HG03025 (cell line): ENCODE data around the gene FAM83B.

Source experiments
- ATAC-seq: cut with Tn5 transposase; IDR thresholded peaks from one replicate; pipeline ENCODE4 v1.9.1; 2021; ENCODE audit warnings: mild to moderate bottlenecking, moderate library complexity; ENCODE audit not compliant: unreplicated experiment, low FRiP score

Gene FAM83B

DNA sequence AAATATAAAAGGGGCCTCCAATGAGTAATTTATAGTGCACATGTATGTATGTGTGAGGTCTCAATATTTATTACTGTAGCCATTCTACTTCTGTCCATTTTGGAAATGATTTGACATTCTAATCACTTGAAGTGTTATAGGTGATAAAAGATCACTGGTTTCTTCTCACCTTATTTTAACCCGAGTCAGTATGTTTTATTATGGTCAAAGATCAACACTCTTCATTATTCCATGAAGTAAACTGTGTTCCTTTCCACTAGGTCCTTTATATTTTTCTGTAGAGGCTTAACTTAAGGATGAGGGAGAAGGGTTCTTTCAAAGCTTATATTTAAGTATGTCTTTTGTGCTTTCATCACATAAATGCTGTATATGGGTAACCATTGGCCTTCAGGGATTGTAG lies 47.2 kb downstream of the FAM83B start:
- ATAC-seq, result no peak

DNA sequence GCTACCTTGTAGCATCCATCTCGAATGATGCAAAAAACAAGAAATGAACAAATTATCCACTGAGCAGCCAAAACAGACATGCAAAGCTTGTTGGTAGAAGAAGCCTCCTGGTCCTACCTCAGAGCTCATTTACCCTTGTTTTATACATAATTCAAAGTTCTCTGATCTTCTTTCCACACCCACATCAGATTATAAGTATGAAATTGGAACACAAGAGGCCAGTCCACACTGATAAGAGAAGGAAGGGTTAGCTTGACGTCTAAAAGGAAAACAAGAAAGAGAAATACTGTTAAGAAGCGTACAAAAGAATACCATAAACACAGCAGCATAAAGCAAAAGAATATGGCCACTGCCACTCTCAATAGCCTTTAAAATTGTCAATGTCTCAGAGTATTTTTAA lies 49.7 kb downstream of the FAM83B start:
- no peak for ATAC-seq

GRCh38 chr6:54897462-54898189 lies 51.1 kb downstream of the FAM83B start:
- ATAC-seq, result no peak

- ATAC-seq, result no peak
Measured at GRCh38 chr6:54898767-54899166, 52.2 kb downstream of the FAM83B start.

DNA sequence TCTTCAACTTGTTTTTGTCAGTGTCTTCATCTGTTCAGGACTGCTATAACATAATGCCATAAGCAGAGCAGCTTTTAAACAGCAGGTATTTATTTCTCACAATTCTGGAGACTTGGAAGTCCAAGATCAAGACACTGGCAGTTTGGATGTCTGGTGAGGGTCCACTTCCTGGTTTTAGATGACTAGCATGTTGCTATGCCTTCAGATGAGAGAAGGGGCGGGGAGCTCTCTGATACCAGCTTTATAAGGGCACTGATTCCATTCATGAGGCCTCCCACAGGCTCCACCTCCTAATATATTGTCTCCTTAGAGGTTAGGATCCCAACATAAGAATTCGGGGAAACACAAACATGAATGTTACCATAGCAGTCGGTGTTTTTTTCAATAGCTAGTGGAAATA lies 52.9 kb downstream of the FAM83B start:
- no peak for ATAC-seq

DNA sequence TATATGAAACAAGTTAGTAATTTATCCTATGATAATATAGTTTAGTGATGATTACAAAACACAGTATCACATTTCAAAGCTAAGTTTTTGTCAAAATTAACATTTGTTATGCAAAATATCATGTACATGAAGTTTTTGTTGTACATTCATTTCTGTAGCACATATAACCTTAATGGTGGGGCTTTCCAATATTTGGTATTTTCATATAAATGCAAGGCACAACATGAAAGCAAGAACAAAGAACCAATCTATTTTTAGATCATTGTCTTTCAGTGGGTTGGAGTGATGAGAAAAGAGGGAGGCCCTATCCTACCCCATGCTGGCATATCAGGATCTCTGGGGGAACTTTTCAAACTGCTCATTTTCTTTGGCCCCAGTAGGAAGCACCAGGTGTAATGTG lies 53.4 kb downstream of the FAM83B start:
- no peak for ATAC-seq

DNA sequence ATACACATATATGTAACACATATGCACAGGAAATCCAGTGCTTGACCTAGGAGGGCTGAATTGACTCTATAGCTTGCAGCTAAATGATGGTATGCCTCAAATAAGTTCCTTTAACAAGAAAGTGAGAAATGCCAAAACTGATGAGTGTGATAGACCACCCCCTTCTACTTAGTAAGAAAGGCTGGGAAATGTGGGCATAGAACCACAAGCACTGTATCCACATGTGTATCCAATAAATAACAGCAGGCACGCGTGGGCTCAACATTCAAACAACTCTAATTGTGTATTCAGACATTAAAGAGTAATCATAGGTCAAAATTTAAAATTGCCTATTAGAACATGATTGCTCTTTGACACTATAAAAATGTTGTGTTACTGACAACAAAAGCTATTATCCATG lies 54.1 kb downstream of the FAM83B start:
- ATAC-seq, result no peak

DNA sequence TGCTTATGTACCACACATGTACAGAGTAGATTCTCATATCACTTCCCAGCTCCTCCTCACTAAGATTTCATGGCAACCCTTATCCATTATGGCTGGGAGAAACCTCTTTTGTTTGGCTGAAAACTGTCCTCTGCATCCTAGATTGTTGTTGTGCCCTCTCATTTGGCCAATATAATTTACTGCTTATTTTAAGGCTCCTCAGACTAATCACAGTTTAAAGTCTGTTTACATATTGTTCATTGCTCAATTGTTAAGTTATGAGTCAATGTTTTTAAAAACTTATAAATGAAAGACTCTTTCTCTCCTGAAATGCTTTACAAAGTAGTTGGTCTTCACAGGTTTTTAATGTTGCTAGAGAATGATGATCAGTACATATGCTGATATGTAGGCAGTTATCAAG lies 57.3 kb downstream of the FAM83B start:
- ATAC-seq, result no peak

DNA sequence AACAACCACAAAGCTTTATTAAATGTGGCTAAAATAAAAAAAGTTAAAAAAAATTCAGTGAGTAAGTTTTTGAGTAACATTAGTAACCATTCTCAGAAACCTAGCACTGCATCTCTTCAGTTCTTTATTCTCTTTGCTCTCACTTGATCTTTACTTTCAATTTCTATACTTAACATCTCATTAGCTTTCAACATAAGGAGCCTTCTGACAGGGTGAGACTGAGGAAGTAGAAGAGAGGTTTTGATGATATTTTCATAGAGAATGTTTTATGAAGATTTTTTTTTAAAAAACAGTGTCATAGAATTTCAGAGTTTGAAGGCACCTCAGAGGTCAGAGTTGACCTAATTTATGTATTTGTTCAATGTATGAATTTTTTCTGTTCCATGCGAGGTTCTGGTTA lies 60.8 kb downstream of the FAM83B start:
- no peak for ATAC-seq

- no peak for ATAC-seq
Measured at GRCh38 chr6:54909184-54909583, 62.6 kb downstream of the FAM83B start.

GRCh38 chr6:54910431-54910884 lies 63.9 kb downstream of the FAM83B start:
- no peak for ATAC-seq

DNA sequence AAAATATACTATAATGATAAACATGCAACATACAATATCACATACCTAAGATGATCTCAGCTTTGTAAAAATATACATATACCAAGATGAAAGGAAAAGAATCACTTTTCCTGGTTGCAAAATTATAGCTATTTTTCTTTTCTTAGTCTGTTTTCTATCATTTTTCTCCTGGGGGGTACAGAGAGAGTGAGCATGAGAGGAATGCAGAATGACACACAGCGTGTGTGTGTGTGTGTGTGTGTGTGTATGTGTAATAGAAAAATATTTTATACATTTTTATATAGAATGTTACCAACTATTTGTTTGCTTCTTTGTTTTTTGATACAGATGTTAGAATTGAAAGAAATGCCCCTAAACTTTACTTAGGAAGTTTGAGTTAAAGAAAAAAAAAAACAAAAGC lies 64.3 kb downstream of the FAM83B start:
- ATAC-seq, result no peak

DNA sequence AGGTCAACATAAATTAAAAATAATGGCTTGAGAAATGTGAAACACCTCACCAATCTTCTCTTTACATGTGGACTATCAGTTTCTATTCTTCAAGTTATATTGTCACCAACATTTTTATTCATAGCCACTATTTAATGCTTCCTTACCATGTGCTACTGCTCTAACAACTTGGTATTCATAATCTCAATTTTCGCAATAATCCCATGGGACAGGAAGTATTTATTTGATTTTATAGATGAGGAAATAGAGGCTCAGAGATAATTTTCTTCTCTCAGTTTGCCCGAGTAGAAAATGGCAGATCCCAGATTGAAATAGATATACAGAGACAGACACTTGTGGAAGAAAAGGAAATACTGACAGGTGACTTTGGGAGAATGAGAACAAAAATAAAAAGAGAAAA lies 66.6 kb downstream of the FAM83B start:
- ATAC-seq, result no peak

DNA sequence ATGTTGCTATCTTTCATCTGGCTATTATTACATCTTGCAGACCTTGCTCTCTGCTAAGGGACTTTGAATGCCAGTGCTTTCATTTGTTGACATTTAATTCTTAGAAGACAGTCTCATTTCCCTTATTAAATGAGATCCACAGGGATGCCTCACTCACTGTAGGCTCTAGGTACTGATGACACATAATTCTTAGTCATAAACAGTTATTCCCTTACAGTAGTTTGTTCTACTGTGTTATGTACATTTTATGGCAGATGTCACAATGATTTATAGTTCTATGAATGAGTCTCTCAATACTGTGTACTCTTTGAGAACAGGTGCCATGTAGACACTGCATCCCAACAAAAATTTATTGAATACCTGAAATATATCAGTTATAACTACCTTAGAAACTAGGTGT lies 70.3 kb downstream of the FAM83B start:
- no peak for ATAC-seq

DNA sequence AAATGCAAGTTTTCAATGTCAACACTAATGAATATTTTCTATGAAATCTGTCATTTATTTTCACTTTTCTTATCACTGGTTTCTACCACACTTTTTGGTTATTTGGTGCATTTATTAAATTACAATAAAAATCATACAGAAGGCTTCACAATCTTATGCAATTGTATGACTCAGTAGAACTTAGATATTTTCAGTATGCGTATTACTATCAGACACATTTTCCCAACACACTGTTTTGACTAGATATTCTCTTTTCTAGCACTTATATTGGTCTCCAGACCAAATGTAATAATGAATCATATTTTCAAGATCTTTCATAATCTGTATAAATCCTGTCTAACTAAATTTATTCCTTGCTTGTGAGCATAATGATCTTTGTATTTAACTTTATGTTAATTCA lies 74.1 kb downstream of the FAM83B start:
- ATAC-seq, result no peak

DNA sequence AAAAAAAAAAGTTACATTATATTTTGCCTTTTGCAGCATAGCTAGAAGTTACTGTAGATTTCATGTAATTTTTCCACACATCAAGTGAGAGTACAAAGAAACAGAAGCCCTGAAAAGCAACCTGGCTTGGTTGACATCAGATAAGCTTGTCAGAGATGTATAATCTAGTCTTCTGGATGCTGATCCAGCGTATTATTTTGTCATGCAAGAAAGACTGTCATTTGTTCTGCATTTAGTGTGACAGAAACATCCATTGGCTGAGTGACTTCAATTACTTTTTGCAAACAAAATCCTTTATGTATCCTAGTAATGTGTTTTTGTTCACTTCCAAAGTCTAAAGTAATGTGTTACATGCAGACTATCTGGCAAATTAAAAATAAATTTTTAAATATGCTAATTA lies 75.3 kb downstream of the FAM83B start:
- no peak for ATAC-seq

- no peak for ATAC-seq
Measured at GRCh38 chr6:54929245-54929909, 82.8 kb downstream of the FAM83B start.

DNA sequence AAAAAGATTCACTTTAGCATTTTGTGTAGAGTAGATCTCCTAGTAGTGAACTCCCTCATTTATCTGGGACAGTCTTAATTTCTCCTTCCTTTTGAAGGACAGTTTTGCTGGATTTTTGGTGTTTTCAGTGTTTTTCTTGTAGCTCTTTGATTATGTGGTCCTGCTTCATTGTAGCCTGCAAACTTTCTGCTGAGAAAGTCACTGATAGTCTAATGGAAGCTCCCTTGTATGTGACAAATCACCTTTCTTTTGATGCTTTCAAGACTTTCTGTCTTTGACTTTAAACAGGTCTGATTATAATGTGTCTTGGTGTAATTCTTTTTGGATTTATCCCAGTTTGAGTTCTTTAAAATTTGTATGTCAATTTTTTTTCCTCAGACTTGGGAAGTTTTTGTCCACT lies 86.1 kb downstream of the FAM83B start:
- no peak for ATAC-seq

GRCh38 chr6:54935739-54936138 lies 89.2 kb downstream of the FAM83B start:
- no peak for ATAC-seq

DNA sequence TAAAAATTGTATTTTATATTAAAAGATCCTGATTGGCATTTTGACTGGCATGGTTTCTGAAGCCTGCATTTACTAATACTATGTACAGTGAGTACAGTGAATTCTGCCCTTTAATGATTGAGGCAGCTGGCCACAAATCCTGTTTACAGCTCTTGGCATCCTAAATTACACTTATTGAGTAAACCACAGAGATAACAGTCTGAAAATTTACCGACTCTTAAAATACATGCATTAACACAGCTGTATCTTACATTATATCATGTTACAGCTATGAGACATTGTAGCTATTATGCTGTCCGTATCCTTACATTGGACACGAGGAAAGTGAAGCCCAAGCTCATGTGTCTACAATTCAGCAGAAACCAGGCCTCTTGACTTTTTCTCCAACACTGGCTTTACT lies 90.8 kb downstream of the FAM83B start:
- no peak for ATAC-seq

GRCh38 chr6:54957698-54958097 lies 111.1 kb downstream of the FAM83B start:
- no peak for ATAC-seq

- ATAC-seq, result no peak
Measured at GRCh38 chr6:54958446-54958845, 111.9 kb downstream of the FAM83B start.
